IPS-15b (cell line): ENCODE measurements around the gene CELA2B.

ENCODE experiments used
- H3K27me3 ChIP-seq: one replicate; pipeline ENCODE4 v1.6.1; 2013; ENCODE audit warnings: low read length; ENCODE audit not compliant: control insufficient read depth, insufficient read depth
- H3K36me3 ChIP-seq: one replicate; pipeline ENCODE4 v1.6.1; 2013; ENCODE audit warnings: low read length; ENCODE audit not compliant: control insufficient read depth, insufficient read depth
- H3K4me1 ChIP-seq: one replicate; pipeline ENCODE4 v1.6.1; 2013; ENCODE audit warnings: mild to moderate bottlenecking, low read length; ENCODE audit not compliant: control insufficient read depth, insufficient read depth
- H3K4me3 ChIP-seq: one replicate; pipeline ENCODE4 v1.5.1; 2013; ENCODE audit warnings: low read depth, low read length
- H3K9ac ChIP-seq: one replicate; pipeline ENCODE4 v1.6.1; 2013; ENCODE audit warnings: low read depth, mild to moderate bottlenecking, low read length
- H3K9me3 ChIP-seq: one replicate; pipeline ENCODE4 v1.6.1; 2013; ENCODE audit warnings: mild to moderate bottlenecking, low read length; ENCODE audit not compliant: control insufficient read depth, insufficient read depth

CELA2B gene

GRCh38 chr1:15435239-15436077 is 40.4 kb upstream of the CELA2B start:
- Histone ChIP-seq H3K4me1 (no peaks in the 10 kb centered on the region), H3K36me3 (no peaks in the 10 kb centered on the region), H3K27me3 (no peaks in the 10 kb centered on the region), H3K4me3 (no peak overlapping the region), H3K9me3 (no peaks in the 10 kb centered on the region), H3K9ac (no peak overlapping the region)

- Histone ChIP-seq H3K4me3 (no peak overlapping the region), H3K27me3 (no peaks in the 10 kb centered on the region), H3K36me3 (no peaks in the 10 kb centered on the region), H3K9me3 (no peaks in the 10 kb centered on the region), H3K9ac (no peak overlapping the region), H3K4me1 (no peaks in the 10 kb centered on the region)
Observed at GRCh38 chr1:15436881-15437442, 38.9 kb upstream of the CELA2B start.

GRCh38 chr1:15439325-15439724 is 36.6 kb upstream of the CELA2B start:
- Histone ChIP-seq H3K9me3 (no peaks in the 10 kb centered on the region), H3K9ac (no peak overlapping the region), H3K36me3 (no peaks in the 10 kb centered on the region), H3K27me3 (no peaks in the 10 kb centered on the region), H3K4me1 (no peaks in the 10 kb centered on the region), H3K4me3 (no peak overlapping the region)

- H3K9me3 ChIP-seq, result no peaks in the 10 kb centered on the region
- no peak overlapping the region for H3K9ac ChIP-seq
- no peaks in the 10 kb centered on the region for H3K4me1 ChIP-seq
- no peak overlapping the region for H3K4me3 ChIP-seq
- no peaks in the 10 kb centered on the region for H3K27me3 ChIP-seq
- H3K36me3 ChIP-seq, result no peaks in the 10 kb centered on the region
Observed at GRCh38 chr1:15440357-15440756, 35.5 kb upstream of the CELA2B start.

GRCh38 chr1:15441247-15441646 is 34.7 kb upstream of the CELA2B start:
- no peaks in the 10 kb centered on the region for H3K36me3 ChIP-seq
- H3K9ac ChIP-seq, result no peak overlapping the region
- H3K4me3 ChIP-seq, result no peak overlapping the region
- H3K27me3 ChIP-seq, result no peaks in the 10 kb centered on the region
- no peaks in the 10 kb centered on the region for H3K4me1 ChIP-seq
- no peaks in the 10 kb centered on the region for H3K9me3 ChIP-seq

GRCh38 chr1:15442119-15442518 is 33.8 kb upstream of the CELA2B start:
- H3K4me1 ChIP-seq, result no peaks in the 10 kb centered on the region

GRCh38 chr1:15442759-15443158 is 33.1 kb upstream of the CELA2B start:
- Histone ChIP-seq H3K27me3 (no peaks in the 10 kb centered on the region), H3K9ac (no peak overlapping the region), H3K4me3 (no peak overlapping the region), H3K4me1 (no peaks in the 10 kb centered on the region), H3K36me3 (no peaks in the 10 kb centered on the region), H3K9me3 (no peaks in the 10 kb centered on the region)

More at GRCh38 chr1:15442119-15442518, 33.8 kb upstream of the CELA2B start:
- Histone ChIP-seq H3K27me3 (no peaks in the 10 kb centered on the region), H3K9me3 (no peaks in the 10 kb centered on the region), H3K36me3 (no peaks in the 10 kb centered on the region), H3K9ac (no peak overlapping the region), H3K4me3 (no peak overlapping the region)

- H3K27me3 ChIP-seq, result no peaks in the 10 kb centered on the region
Observed at GRCh38 chr1:15443281-15443680, 32.6 kb upstream of the CELA2B start.

GRCh38 chr1:15444468-15445389 is 31.2 kb upstream of the CELA2B start:
- H3K9ac ChIP-seq, result no peak overlapping the region
- H3K4me1 ChIP-seq, result no peaks in the 10 kb centered on the region
- H3K9me3 ChIP-seq, result no peaks in the 10 kb centered on the region
- no peaks in the 10 kb centered on the region for H3K27me3 ChIP-seq
- no peaks in the 10 kb centered on the region for H3K36me3 ChIP-seq
- no peak overlapping the region for H3K4me3 ChIP-seq

More at GRCh38 chr1:15443281-15443680, 32.6 kb upstream of the CELA2B start:
- Histone ChIP-seq H3K9me3 (no peaks in the 10 kb centered on the region), H3K9ac (no peak overlapping the region), H3K36me3 (no peaks in the 10 kb centered on the region), H3K4me3 (no peak overlapping the region), H3K4me1 (no peaks in the 10 kb centered on the region)

- no peaks in the 10 kb centered on the region for H3K4me1 ChIP-seq
- no peaks in the 10 kb centered on the region for H3K9me3 ChIP-seq
- no peaks in the 10 kb centered on the region for H3K27me3 ChIP-seq
- H3K4me3 ChIP-seq, result no peak overlapping the region
- H3K9ac ChIP-seq, result no peak overlapping the region
- H3K36me3 ChIP-seq, result no peaks in the 10 kb centered on the region
Observed at GRCh38 chr1:15445390-15446122, 30.3 kb upstream of the CELA2B start.

- H3K4me1 ChIP-seq, result no peaks in the 10 kb centered on the region
- no peaks in the 10 kb centered on the region for H3K9me3 ChIP-seq
- H3K36me3 ChIP-seq, result no peaks in the 10 kb centered on the region
- H3K4me3 ChIP-seq, result no peak overlapping the region
- no peak overlapping the region for H3K9ac ChIP-seq
- H3K27me3 ChIP-seq, result no peaks in the 10 kb centered on the region
Observed at GRCh38 chr1:15446212-15446611, 29.7 kb upstream of the CELA2B start.
